MM.1S (cell line): ENCODE measurements around the gene MAP3K13.

Experiments
- DNase-seq: peaks from one replicate; pipeline ENCODE4 v3.0.0-alpha.2; 2015
- H2AFZ ChIP-seq: fragments of 300-600 bp; sonication (generic); 2 replicates; pipeline ENCODE4 v1.6.0; 2016; ENCODE audit warnings: antibody characterized with exemption, low read length
- H3F3A ChIP-seq: fragments of 300-600 bp; sonication (generic); 2 replicates; pipeline ENCODE4 v1.6.1; 2016; ENCODE audit warnings: mild to moderate bottlenecking, antibody characterized with exemption, low read length, moderate library complexity, mixed read lengths; ENCODE audit not compliant: insufficient read depth
- H3K27ac ChIP-seq: fragments of 300-600 bp; sonication (generic); 2 replicates; pipeline ENCODE4 v1.5.1; 2016; ENCODE audit warnings: mild to moderate bottlenecking, low read length
- H3K27me3 ChIP-seq: fragments of 300-600 bp; sonication (generic); replicated peaks from 2 replicates; pipeline ENCODE4 v1.6.0; 2016; ENCODE audit warnings: low read length; ENCODE audit not compliant: insufficient read depth
- H3K36me3 ChIP-seq: fragments of 300-600 bp; sonication (generic); replicated peaks from 2 replicates; pipeline ENCODE4 v1.6.1; 2016; ENCODE audit warnings: mild to moderate bottlenecking, low read length, mixed read lengths; ENCODE audit not compliant: insufficient read depth
- H3K4me1 ChIP-seq: fragments of 300-600 bp; sonication (generic); 2 replicates; pipeline ENCODE4 v1.6.1; 2016; ENCODE audit warnings: low read length, mixed read lengths
- H3K4me2 ChIP-seq: fragments of 300-600 bp; sonication (generic); 2 replicates; pipeline ENCODE4 v1.6.0; 2016; ENCODE audit warnings: low read depth, low read length
- H3K4me3 ChIP-seq: fragments of 300-600 bp; sonication (generic); 2 replicates; pipeline ENCODE4 v1.5.1; 2016; ENCODE audit warnings: low read length, mixed read lengths
- H3K79me2 ChIP-seq: fragments of 300-600 bp; sonication (generic); 2 replicates; pipeline ENCODE4 v1.6.1; 2016; ENCODE audit warnings: mixed run types, low read length, mixed read lengths
- H3K9ac ChIP-seq: fragments of 300-600 bp; sonication (generic); 2 replicates; pipeline ENCODE4 v1.6.1; 2016; ENCODE audit warnings: low read length, mixed read lengths
- H3K9me2 ChIP-seq: fragments of 300-600 bp; sonication (generic); replicated peaks from 2 replicates; pipeline ENCODE4 v1.6.1; 2016; ENCODE audit warnings: mild to moderate bottlenecking, low read length, mixed read lengths; ENCODE audit not compliant: insufficient read depth
- H3K9me3 ChIP-seq: fragments of 300-600 bp; sonication (generic); replicated peaks from 2 replicates; pipeline ENCODE4 v1.6.1; 2016; ENCODE audit warnings: mild to moderate bottlenecking, low read length, mixed read lengths; ENCODE audit not compliant: insufficient read depth
- H4K20me1 ChIP-seq: fragments of 300-600 bp; sonication (generic); 2 replicates; pipeline ENCODE4 v1.6.1; 2016; ENCODE audit warnings: mild to moderate bottlenecking, low read length, moderate library complexity, mixed read lengths; ENCODE audit not compliant: insufficient read depth
- EZH2 ChIP-seq: fragments of 300-600 bp; sonication (generic); optimal IDR thresholded peaks from 2 replicates; pipeline ENCODE3; 2017; ENCODE audit warnings: low read depth, mild to moderate bottlenecking, antibody characterized with exemption, low read length, mixed read lengths
- EZH2phosphoT487 ChIP-seq: fragments of 300-600 bp; sonication (generic); IDR thresholded peaks from 2 replicates; pipeline ENCODE4 v1.6.1; 2018; ENCODE audit warnings: antibody characterized with exemption, low read length
- TF ChIP-seq, protein P1 (sequence below): fragments of 300-600 bp; sonication (generic); IDR thresholded peaks from 2 replicates; pipeline ENCODE4 v1.5.1; 2016; ENCODE audit warnings: antibody characterized with exemption, low read length, mixed read lengths

The MAP3K13 gene

DNA sequence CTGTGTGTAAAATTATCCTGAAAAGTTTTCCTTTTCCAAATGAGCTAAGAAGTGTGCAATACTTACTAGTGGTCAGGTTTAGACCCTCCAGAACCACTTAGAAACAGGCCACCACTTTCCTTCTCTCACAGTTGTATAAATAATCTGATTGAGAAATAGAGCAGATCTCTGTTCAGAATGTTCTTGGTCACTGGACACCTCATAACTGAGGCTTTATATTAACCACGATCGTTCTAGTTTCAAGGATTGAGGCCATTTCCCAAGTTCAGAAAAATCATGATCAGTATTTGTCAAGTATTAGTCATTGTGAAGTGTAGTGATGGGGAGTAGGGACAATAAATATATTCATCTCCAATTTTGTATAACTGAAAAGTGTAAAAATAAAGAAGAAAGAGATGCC is 1.0 kb upstream of the MAP3K13 start:
- Histone ChIP-seq H3K27me3 (no peaks in the 10 kb centered on the region), H3K27ac (no peak overlapping the region; the same call in 1 of the 2 replicates), H3K4me3 (no peak overlapping the region), H3K79me2 (peaks cover 29% of the 10 kb centered on the region), H3K4me2 (peak overlapping the region; percentile 89), H3F3A (peaks cover 33% of the 10 kb centered on the region), H3K9me3 (no peaks in the 10 kb centered on the region), H2AFZ (0 out of 2 replicates have a peak overlapping the region, but pooled peaks have one; percentile 18), H3K36me3 (no peaks in the 10 kb centered on the region), H3K4me1 (peaks cover 18% of the 10 kb centered on the region), H3K9ac (no peak overlapping the region), H4K20me1 (no peaks in the 10 kb centered on the region), H3K9me2 (no peaks in the 10 kb centered on the region)
- no peak for DNase-seq
- TF ChIP-seq EZH2, result no peak

GRCh38 chr3:185363662-185364203 is 797 bp downstream of the MAP3K13 start:
- peak overlapping the region; percentile 72 for H3K4me3 ChIP-seq
- H2AFZ ChIP-seq, result peak overlapping the region; percentile 52
- H3K4me1 ChIP-seq, result peaks cover 18% of the 10 kb centered on the region
- peaks cover 47% of the 10 kb centered on the region for H3K79me2 ChIP-seq
- H4K20me1 ChIP-seq, result no peaks in the 10 kb centered on the region
- DNase-seq, result no peak
- peak overlapping the region; percentile 87 for H3K27ac ChIP-seq
- peak overlapping the region; percentile 76 for H3K9ac ChIP-seq
- no peak for TF ChIP-seq EZH2phosphoT487
- no peak for TF ChIP-seq EZH2
- TF ChIP-seq, protein P1, sequence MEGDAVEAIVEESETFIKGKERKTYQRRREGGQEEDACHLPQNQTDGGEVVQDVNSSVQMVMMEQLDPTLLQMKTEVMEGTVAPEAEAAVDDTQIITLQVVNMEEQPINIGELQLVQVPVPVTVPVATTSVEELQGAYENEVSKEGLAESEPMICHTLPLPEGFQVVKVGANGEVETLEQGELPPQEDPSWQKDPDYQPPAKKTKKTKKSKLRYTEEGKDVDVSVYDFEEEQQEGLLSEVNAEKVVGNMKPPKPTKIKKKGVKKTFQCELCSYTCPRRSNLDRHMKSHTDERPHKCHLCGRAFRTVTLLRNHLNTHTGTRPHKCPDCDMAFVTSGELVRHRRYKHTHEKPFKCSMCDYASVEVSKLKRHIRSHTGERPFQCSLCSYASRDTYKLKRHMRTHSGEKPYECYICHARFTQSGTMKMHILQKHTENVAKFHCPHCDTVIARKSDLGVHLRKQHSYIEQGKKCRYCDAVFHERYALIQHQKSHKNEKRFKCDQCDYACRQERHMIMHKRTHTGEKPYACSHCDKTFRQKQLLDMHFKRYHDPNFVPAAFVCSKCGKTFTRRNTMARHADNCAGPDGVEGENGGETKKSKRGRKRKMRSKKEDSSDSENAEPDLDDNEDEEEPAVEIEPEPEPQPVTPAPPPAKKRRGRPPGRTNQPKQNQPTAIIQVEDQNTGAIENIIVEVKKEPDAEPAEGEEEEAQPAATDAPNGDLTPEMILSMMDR, result no peak
- H3K9me2 ChIP-seq, result no peaks in the 10 kb centered on the region
- peaks cover 33% of the 10 kb centered on the region for H3F3A ChIP-seq
- peak overlapping the region; percentile 89 for H3K4me2 ChIP-seq
- H3K9me3 ChIP-seq, result no peaks in the 10 kb centered on the region
- no peaks in the 10 kb centered on the region for H3K36me3 ChIP-seq
- no peaks in the 10 kb centered on the region for H3K27me3 ChIP-seq

GRCh38 chr3:185365291-185366073 is 2.5 kb downstream of the MAP3K13 start:
- Histone ChIP-seq H3F3A (peaks cover 33% of the 10 kb centered on the region), H3K36me3 (no peaks in the 10 kb centered on the region), H3K9me2 (no peaks in the 10 kb centered on the region), H2AFZ (no peak overlapping the region), H3K79me2 (peaks cover 64% of the 10 kb centered on the region), H3K4me3 (peak overlapping the region; percentile 72), H3K9me3 (no peaks in the 10 kb centered on the region), H3K4me2 (peak overlapping the region; percentile 89), H3K4me1 (peaks cover 18% of the 10 kb centered on the region), H3K9ac (peak overlapping the region; percentile 76), H4K20me1 (no peaks in the 10 kb centered on the region), H3K27ac (peak overlapping the region; percentile 87; the same call in 1 of the 2 replicates), H3K27me3 (no peaks in the 10 kb centered on the region)
- DNase-seq, result peak; percentile 45
- TF ChIP-seq EZH2phosphoT487 (no peak), EZH2 (no peak)
- TF ChIP-seq, protein P1, result no peak

DNA sequence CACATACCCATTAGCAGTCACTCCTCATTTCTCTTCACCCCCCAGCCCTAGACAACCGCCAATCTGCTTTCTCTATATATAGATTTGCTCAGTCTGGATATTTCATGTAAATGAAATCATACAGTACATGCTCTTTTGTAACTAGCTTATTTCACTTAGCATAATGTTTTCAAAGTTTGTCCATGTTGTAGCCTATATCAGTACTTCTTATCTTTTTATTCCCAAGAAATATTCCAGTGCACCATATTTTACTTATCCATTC is 3.1 kb downstream of the MAP3K13 start:
- no peaks in the 10 kb centered on the region for H3K9me2 ChIP-seq
- peaks cover 69% of the 10 kb centered on the region for H3K79me2 ChIP-seq
- TF ChIP-seq, protein P1, result no peak
- no peak for TF ChIP-seq EZH2phosphoT487
- TF ChIP-seq EZH2, result no peak
- no peaks in the 10 kb centered on the region for H3K9me3 ChIP-seq
- H3K27ac ChIP-seq, result no peak overlapping the region
- H3K27me3 ChIP-seq, result no peaks in the 10 kb centered on the region
- H4K20me1 ChIP-seq, result no peaks in the 10 kb centered on the region
- peaks cover 33% of the 10 kb centered on the region for H3F3A ChIP-seq
- peak overlapping the region; percentile 22; the same call in 1 of the 2 replicates for H3K4me3 ChIP-seq
- H3K4me1 ChIP-seq, result peaks cover 18% of the 10 kb centered on the region
- H3K36me3 ChIP-seq, result no peaks in the 10 kb centered on the region
- no peak overlapping the region for H2AFZ ChIP-seq
- DNase-seq, result peak; percentile 34
- peak overlapping the region; percentile 42 for H3K4me2 ChIP-seq
- no peak overlapping the region for H3K9ac ChIP-seq
